Stimulated activated CD4-positive, alpha-beta T cell treated with anti-CD3 and anti-CD28 coated beads, TNF-alpha, amount 100 ng/mL, for 4 hours (primary cell): ENCODE measurements around the gene HIP1R.
"Not testable (repeated sequence)": the region's sequence is repeated elsewhere in the genome, so short reads cannot be mapped to it uniquely, and the experiment has no call there.

ENCODE experiments used
- DNase-seq, 3 experiments: peaks; one replicate each; pipeline ENCODE4 v3.0.0-alpha.2; 2020; ENCODE audit warnings: low read depth in 3 of 3

Gene HIP1R

GRCh38 chr12:122834921-122835749 is at the start of gene HIP1R:
Gene HIP1R (plus strand): TSS chr12:122835457. CDS start chr12:122835551, 94 bp downstream.
- DNase-seq, result peak; percentile 30 to 59 (median 43)

GRCh38 chr12:122785503-122785902 is 49.8 kb upstream of the HIP1R start:
- no peak for DNase-seq

- DNase-seq, result no peak
These were observed 46.9 kb upstream of the HIP1R start for GRCh38 chr12:122788387-122788786.

GRCh38 chr12:122789637-122790036 is 45.6 kb upstream of the HIP1R start:
- no peak for DNase-seq

- DNase-seq, result no peak
These were observed 44.7 kb upstream of the HIP1R start for GRCh38 chr12:122790393-122791075.

GRCh38 chr12:122793685-122794106 is 41.6 kb upstream of the HIP1R start:
- DNase-seq, result no peak

GRCh38 chr12:122795807-122796206 is 39.5 kb upstream of the HIP1R start:
- DNase-seq, result no peak

- DNase-seq, result no peak
These were observed 35.5 kb upstream of the HIP1R start for GRCh38 chr12:122799641-122800243.

GRCh38 chr12:122803937-122804336 is 31.3 kb upstream of the HIP1R start:
- DNase-seq, result no peak

GRCh38 chr12:122804957-122805356 is 30.3 kb upstream of the HIP1R start:
- not testable (repeated sequence) for DNase-seq

- DNase-seq, result no peak
These were observed 27.6 kb upstream of the HIP1R start for GRCh38 chr12:122807651-122808050.

- DNase-seq, result no peak
These were observed 23.5 kb upstream of the HIP1R start for GRCh38 chr12:122811777-122812176.

- no peak for DNase-seq
These were observed 21.9 kb upstream of the HIP1R start for GRCh38 chr12:122813310-122813713.

- DNase-seq, result no peak
These were observed 16.0 kb upstream of the HIP1R start for GRCh38 chr12:122819209-122819785.

- DNase-seq, result no peak
These were observed 15.1 kb upstream of the HIP1R start for GRCh38 chr12:122820138-122820537.

GRCh38 chr12:122820838-122821271 is 14.4 kb upstream of the HIP1R start:
- DNase-seq, result no peak

GRCh38 chr12:122823429-122823828 is 11.8 kb upstream of the HIP1R start:
- DNase-seq, result no peak

- no peak for DNase-seq
These were observed 9.2 kb upstream of the HIP1R start for GRCh38 chr12:122825773-122826724.

GRCh38 chr12:122827258-122827657 is 8.0 kb upstream of the HIP1R start:
- DNase-seq, result no peak

GRCh38 chr12:122830517-122831214 is 4.6 kb upstream of the HIP1R start:
- DNase-seq, result no peak
